HEK293T (cell line): ENCODE results near the gene STON2.

Experiments used
- ARNT ChIP-seq: fragments of 450-650 bp; IDR thresholded peaks from 2 replicates; pipeline ENCODE4 v1.6.1; 2017; ENCODE audit warnings: mild to moderate bottlenecking
- CTBP1 ChIP-seq: fragments of 450-650 bp; IDR thresholded peaks from 2 replicates; pipeline ENCODE4 v1.6.1; 2016; ENCODE audit warnings: borderline replicate concordance
- ELF4 ChIP-seq: fragments of 450-650 bp; IDR thresholded peaks from 2 replicates; pipeline ENCODE4 v1.6.1; 2017; ENCODE audit warnings: antibody characterized with exemption
- FOXA1 ChIP-seq: fragments of 450-650 bp; IDR thresholded peaks from 2 replicates; pipeline ENCODE4 v1.6.1; 2016; ENCODE audit warnings: mild to moderate bottlenecking
- FOXK2 ChIP-seq: fragments of 450-650 bp; IDR thresholded peaks from 2 replicates; pipeline ENCODE4 v1.6.1; 2016; ENCODE audit warnings: mild to moderate bottlenecking
- FOXM1 ChIP-seq: fragments of 450-650 bp; IDR thresholded peaks from 2 replicates; pipeline ENCODE4 v1.6.1; 2017; ENCODE audit warnings: mild to moderate bottlenecking, borderline replicate concordance
- L3MBTL2 ChIP-seq: fragments of 450-650 bp; conservative IDR thresholded peaks from 2 replicates; pipeline ENCODE4 v1.6.1; 2016; ENCODE audit warnings: mild to moderate bottlenecking
- LEF1 ChIP-seq: fragments of 450-650 bp; IDR thresholded peaks from 2 replicates; pipeline ENCODE4 v1.6.1; 2017; ENCODE audit warnings: mild to moderate bottlenecking, borderline replicate concordance
- NFRKB ChIP-seq: fragments of 450-650 bp; IDR thresholded peaks from 2 replicates; pipeline ENCODE4 v1.6.1; 2016; ENCODE audit warnings: mild to moderate bottlenecking, moderate library complexity
- SP1 ChIP-seq: fragments of 450-650 bp; IDR thresholded peaks from 2 replicates; pipeline ENCODE4 v1.6.1; 2017
- SUZ12 ChIP-seq: fragments of 450-650 bp; IDR thresholded peaks from 2 replicates; pipeline ENCODE4 v1.6.1; 2016; ENCODE audit warnings: mild to moderate bottlenecking
- TARDBP ChIP-seq: fragments of 450-650 bp; IDR thresholded peaks from 2 replicates; pipeline ENCODE4 v1.6.1; 2016
- ZNF384 ChIP-seq: fragments of 450-650 bp; IDR thresholded peaks from 2 replicates; pipeline ENCODE4 v1.6.1; 2016

DNA sequence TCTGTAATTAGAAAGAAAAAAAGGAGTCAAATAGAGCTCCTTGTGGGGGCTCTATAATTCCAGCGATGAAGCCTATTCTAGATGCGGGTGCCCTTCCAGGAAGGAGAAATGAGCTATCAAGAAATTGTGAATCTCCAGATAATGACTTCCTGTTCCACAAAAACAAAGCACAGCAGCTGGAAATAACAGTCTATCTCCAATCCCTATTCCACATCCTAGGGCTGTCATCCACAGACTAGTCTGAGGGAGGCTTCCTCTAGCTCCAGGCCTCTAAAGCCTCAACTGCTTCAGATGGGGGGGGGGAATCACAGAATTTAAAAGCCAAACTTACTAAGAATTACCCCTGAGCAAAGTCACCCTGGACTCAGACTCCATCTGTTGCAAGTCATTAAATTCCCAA is 102.0 kb downstream of the STON2 start:
- TF ChIP-seq SP1 (no peak), SUZ12 (no peak), FOXA1 (no peak), LEF1 (no peak), FOXM1 (no peak), L3MBTL2 (no peak), FOXK2 (no peak), CTBP1 (no peak), ELF4 (no peak), ARNT (no peak), NFRKB (no peak), TARDBP (no peak), ZNF384 (no peak)
